ENCODE results near the gene SLC9A9. TPM values are rescaled to one million over a fixed set of nuclear protein-coding genes. Genes with fewer than 3 reads are reported as not detected.
"Not testable (repeated sequence)": the region's sequence is repeated elsewhere in the genome, so short reads cannot be mapped to it uniquely, and the experiment has no call there.

The SLC9A9 gene
- total RNA-seq, 2 donors from 2014 or later: 25.3 to 31.8 TPM

GRCh38 chr3:143814443-143814889 is 33.8 kb downstream of the SLC9A9 start:
- DNase-seq (no peak), ATAC-seq (peak; percentile 58)
- peak overlapping the region; percentile 93 for H3K27ac Mint-ChIP-seq
- no peaks in the 10 kb centered on the region for H3K9me3 ChIP-seq (ENCODE audit: control insufficient read depth, low read length, poor library complexity, severe bottlenecking)
- peaks cover 24% of the 10 kb centered on the region for H3K4me1 Mint-ChIP-seq
- peak overlapping the region; percentile 37 for H3K4me3 Mint-ChIP-seq
- no peaks in the 10 kb centered on the region for H3K27me3 Mint-ChIP-seq
- peaks cover 7% of the 10 kb centered on the region for H3K36me3 Mint-ChIP-seq (ENCODE audit: low read depth)

DNA sequence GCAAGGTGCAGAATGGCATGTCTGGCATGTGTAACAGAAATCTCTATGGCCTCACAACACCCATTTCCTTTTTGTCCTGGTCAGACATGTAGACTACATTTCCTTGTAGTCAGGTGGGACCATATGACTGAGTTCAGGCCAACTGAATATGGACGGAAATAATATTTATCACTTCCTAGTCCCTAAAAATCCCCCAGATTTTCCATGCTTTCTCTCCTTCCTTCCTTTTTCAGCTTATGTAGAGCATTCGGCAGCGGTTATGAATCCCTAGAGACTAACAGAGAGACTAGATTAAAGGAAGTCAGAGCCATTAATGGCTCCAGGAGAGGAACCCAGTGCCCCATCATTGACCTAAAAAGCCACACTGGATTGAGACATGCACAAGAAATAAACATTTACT is 35.8 kb downstream of the SLC9A9 start:
- no peak for ATAC-seq
- no peaks in the 10 kb centered on the region for H3K9me3 ChIP-seq (ENCODE audit: control insufficient read depth, low read length, poor library complexity, severe bottlenecking)
- Mint-ChIP-seq H3K4me3 (no peak overlapping the region), H3K36me3 (ENCODE audit: low read depth) (peaks cover 7% of the 10 kb centered on the region), H3K27ac (no peak overlapping the region), H3K4me1 (peaks cover 24% of the 10 kb centered on the region), H3K27me3 (no peaks in the 10 kb centered on the region)
- no peak for DNase-seq

GRCh38 chr3:143811602-143812001 is 36.7 kb downstream of the SLC9A9 start:
- H3K4me3 Mint-ChIP-seq: no peak overlapping the region
- peaks cover 24% of the 10 kb centered on the region for H3K4me1 Mint-ChIP-seq
- no peaks in the 10 kb centered on the region for H3K9me3 ChIP-seq (ENCODE audit: control insufficient read depth, low read length, poor library complexity, severe bottlenecking)
- H3K36me3 Mint-ChIP-seq (ENCODE audit: low read depth): peaks cover 7% of the 10 kb centered on the region
- DNase-seq: no peak
- ATAC-seq: no peak
- no peak overlapping the region for H3K27ac Mint-ChIP-seq
- no peaks in the 10 kb centered on the region for H3K27me3 Mint-ChIP-seq

DNA sequence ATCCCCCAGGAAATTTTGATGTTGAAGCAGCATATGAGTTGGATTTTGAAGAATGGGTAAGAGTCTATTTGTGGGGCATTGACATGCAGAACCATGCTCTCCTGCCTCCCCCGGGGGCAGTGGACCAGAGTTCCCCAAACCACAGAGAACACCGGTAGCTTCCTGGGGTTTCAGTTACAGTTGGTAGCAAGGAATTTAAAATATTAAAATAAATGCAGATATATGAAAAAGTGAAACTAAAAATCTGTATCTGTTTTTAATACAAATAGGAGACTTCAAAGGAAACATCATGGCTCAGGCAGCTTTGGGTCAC is 37.4 kb downstream of the SLC9A9 start:
- Mint-ChIP-seq H3K4me1 (peaks cover 24% of the 10 kb centered on the region), H3K27me3 (no peaks in the 10 kb centered on the region), H3K36me3 (ENCODE audit: low read depth) (peaks cover 7% of the 10 kb centered on the region), H3K4me3 (no peak overlapping the region), H3K27ac (no peak overlapping the region)
- H3K9me3 ChIP-seq (ENCODE audit: control insufficient read depth, low read length, poor library complexity, severe bottlenecking): no peaks in the 10 kb centered on the region
- no peak for DNase-seq
- ATAC-seq: no peak

GRCh38 chr3:143810166-143810952 is 37.9 kb downstream of the SLC9A9 start:
- peaks cover 7% of the 10 kb centered on the region for H3K36me3 Mint-ChIP-seq (ENCODE audit: low read depth)
- DNase-seq (no peak), ATAC-seq (no peak)
- peaks cover 24% of the 10 kb centered on the region for H3K4me1 Mint-ChIP-seq
- no peak overlapping the region for H3K4me3 Mint-ChIP-seq
- no peak overlapping the region for H3K27ac Mint-ChIP-seq
- H3K27me3 Mint-ChIP-seq: no peaks in the 10 kb centered on the region
- H3K9me3 ChIP-seq (ENCODE audit: control insufficient read depth, low read length, poor library complexity, severe bottlenecking): no peaks in the 10 kb centered on the region

GRCh38 chr3:143809121-143809621 is 39.1 kb downstream of the SLC9A9 start:
- H3K4me1 Mint-ChIP-seq: peaks cover 16% of the 10 kb centered on the region
- ATAC-seq (no peak), DNase-seq (no peak)
- H3K4me3 Mint-ChIP-seq: no peak overlapping the region
- H3K9me3 ChIP-seq (ENCODE audit: control insufficient read depth, low read length, poor library complexity, severe bottlenecking): no peaks in the 10 kb centered on the region
- peaks cover 4% of the 10 kb centered on the region for H3K36me3 Mint-ChIP-seq (ENCODE audit: low read depth)
- no peak overlapping the region for H3K27ac Mint-ChIP-seq
- H3K27me3 Mint-ChIP-seq: no peaks in the 10 kb centered on the region

DNA sequence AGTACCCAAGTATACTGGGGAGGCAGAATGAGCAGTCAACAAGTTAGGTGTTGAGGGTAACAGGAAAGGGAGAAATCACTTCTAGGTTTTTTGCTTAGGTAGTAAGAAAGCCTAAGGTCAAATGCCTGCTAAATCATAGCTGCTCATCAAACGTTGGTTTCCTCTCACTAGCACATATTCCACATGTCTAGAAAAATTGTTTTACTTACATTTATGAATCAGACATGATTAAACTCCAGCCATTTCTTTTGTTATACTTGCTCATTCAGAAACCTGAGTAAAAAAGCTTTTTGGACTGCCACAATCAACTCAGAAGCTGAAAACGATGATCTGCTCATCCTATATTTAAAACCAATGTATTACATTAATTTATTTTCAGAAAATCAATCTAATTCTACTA is 40.2 kb downstream of the SLC9A9 start:
- Mint-ChIP-seq H3K27me3 (no peaks in the 10 kb centered on the region), H3K36me3 (ENCODE audit: low read depth) (peaks cover 4% of the 10 kb centered on the region), H3K27ac (peak overlapping the region; percentile 69), H3K4me3 (no peak overlapping the region), H3K4me1 (peaks cover 9% of the 10 kb centered on the region)
- H3K9me3 ChIP-seq (ENCODE audit: control insufficient read depth, low read length, poor library complexity, severe bottlenecking): no peaks in the 10 kb centered on the region
- ATAC-seq (no peak), DNase-seq (no peak)

GRCh38 chr3:143806038-143806437 is 42.2 kb downstream of the SLC9A9 start:
- no peak for ATAC-seq
- Mint-ChIP-seq H3K27me3 (no peaks in the 10 kb centered on the region), H3K27ac (no peak overlapping the region), H3K36me3 (ENCODE audit: low read depth) (no peaks in the 10 kb centered on the region), H3K4me3 (no peak overlapping the region), H3K4me1 (peaks cover 3% of the 10 kb centered on the region)
- H3K9me3 ChIP-seq (ENCODE audit: control insufficient read depth, low read length, poor library complexity, severe bottlenecking): no peaks in the 10 kb centered on the region
- DNase-seq: no peak

DNA sequence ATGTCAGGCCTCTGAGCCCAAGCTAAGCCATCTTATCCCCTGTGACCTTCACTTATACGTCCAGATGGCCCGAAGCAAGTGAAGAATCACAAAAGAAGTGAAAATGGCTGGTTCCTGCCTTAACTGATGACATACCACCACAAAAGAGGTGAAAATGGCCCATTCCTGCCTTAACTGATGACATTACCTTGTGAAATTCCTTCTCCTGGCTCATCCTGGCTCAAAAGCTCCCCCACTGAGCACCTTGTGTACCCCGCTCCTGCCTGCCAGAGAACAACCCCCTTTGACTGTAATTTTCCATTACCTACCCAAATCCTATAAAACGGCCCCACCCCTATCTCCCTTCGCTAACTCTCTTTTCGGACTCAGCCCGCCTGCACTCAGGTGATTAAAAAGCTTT is 42.8 kb downstream of the SLC9A9 start:
- H3K36me3 Mint-ChIP-seq (ENCODE audit: low read depth); H3K27me3 Mint-ChIP-seq; H3K9me3 ChIP-seq (ENCODE audit: control insufficient read depth, low read length, poor library complexity, severe bottlenecking); DNase-seq; H3K4me3 Mint-ChIP-seq; H3K4me1 Mint-ChIP-seq; ATAC-seq; H3K27ac Mint-ChIP-seq: not testable (repeated sequence)

DNA sequence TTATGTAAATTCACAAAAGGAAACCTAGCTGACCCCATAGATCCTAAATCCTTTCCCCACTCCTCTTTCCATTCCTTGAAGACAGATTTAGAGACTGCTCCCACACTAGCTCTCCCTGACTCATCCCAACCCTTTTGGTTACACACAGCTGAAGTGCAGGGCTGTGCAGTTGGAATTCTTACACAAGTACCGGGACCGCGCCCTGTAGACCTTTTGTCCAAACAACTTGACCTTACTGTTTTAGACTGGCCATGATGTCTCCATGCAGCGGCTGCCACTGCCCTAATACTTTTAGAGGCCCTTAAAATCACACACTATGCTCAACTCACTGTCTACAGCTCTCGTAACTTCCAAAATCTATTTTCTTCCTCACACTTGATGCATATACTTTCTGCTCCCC is 47.2 kb downstream of the SLC9A9 start:
- not testable (repeated sequence) for ATAC-seq; H3K27me3 Mint-ChIP-seq; H3K4me3 Mint-ChIP-seq; H3K9me3 ChIP-seq (ENCODE audit: control insufficient read depth, low read length, poor library complexity, severe bottlenecking); H3K4me1 Mint-ChIP-seq; DNase-seq; H3K36me3 Mint-ChIP-seq (ENCODE audit: low read depth); H3K27ac Mint-ChIP-seq

DNA sequence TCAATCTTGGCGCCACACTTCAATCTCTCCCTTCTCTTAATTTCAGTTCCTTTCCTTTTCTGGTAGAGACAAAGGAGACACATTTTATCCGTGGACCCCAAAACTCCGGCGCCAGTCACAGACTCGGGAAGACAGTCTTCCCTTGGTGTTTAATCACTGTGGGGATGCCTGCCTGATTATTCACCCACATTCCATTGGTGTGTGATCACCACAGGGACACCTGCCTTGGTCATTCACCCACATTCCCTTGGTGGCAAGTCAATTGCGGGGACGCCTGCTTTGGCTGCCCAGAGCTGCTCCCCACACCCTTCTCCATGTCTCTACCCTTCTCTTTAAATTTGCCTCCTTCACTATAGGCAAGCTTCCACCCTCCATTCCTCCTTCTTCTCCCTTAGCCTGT is 50.1 kb downstream of the SLC9A9 start:
- not testable (repeated sequence) for H3K4me1 Mint-ChIP-seq; H3K9me3 ChIP-seq (ENCODE audit: control insufficient read depth, low read length, poor library complexity, severe bottlenecking); DNase-seq; ATAC-seq; H3K36me3 Mint-ChIP-seq (ENCODE audit: low read depth); H3K4me3 Mint-ChIP-seq; H3K27me3 Mint-ChIP-seq
- peak overlapping the region; percentile 88 for H3K27ac Mint-ChIP-seq

DNA sequence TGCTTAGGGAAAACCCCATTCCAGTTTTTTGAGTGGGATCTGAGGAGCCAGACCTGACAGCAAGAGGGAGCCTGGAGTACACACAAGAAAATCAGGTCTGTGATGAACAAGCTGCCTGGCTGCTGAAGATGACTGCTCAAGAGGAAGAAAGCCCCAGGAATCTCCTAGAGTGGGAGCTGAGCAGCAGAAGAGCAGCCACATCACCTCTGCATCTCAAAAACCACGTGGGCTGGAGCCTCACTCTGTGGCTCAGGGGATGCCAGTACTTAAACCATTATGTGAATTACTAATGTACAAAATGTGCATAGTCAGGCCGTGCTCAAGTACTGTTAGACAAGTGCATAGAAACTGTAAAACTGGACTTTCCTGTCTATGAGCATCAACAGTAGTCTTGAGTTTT is 52.4 kb downstream of the SLC9A9 start:
- no peaks in the 10 kb centered on the region for H3K9me3 ChIP-seq (ENCODE audit: control insufficient read depth, low read length, poor library complexity, severe bottlenecking)
- no peaks in the 10 kb centered on the region for H3K27me3 Mint-ChIP-seq
- peaks cover 9% of the 10 kb centered on the region for H3K4me1 Mint-ChIP-seq
- ATAC-seq: no peak
- H3K36me3 Mint-ChIP-seq (ENCODE audit: low read depth): peaks cover 6% of the 10 kb centered on the region
- H3K27ac Mint-ChIP-seq: no peak overlapping the region
- no peak overlapping the region for H3K4me3 Mint-ChIP-seq
- no peak for DNase-seq

GRCh38 chr3:143794793-143795462 is 53.3 kb downstream of the SLC9A9 start:
- Mint-ChIP-seq H3K36me3 (ENCODE audit: low read depth) (peaks cover 6% of the 10 kb centered on the region), H3K4me1 (peaks cover 9% of the 10 kb centered on the region), H3K27ac (no peak overlapping the region), H3K4me3 (no peak overlapping the region), H3K27me3 (no peaks in the 10 kb centered on the region)
- no peaks in the 10 kb centered on the region for H3K9me3 ChIP-seq (ENCODE audit: control insufficient read depth, low read length, poor library complexity, severe bottlenecking)
- DNase-seq (no peak), ATAC-seq (no peak)

GRCh38 chr3:143793971-143794370 is 54.3 kb downstream of the SLC9A9 start:
- no peak for DNase-seq
- no peak for ATAC-seq
- Mint-ChIP-seq H3K4me3 (no peak overlapping the region), H3K27ac (no peak overlapping the region), H3K4me1 (peaks cover 9% of the 10 kb centered on the region), H3K27me3 (no peaks in the 10 kb centered on the region), H3K36me3 (ENCODE audit: low read depth) (peaks cover 6% of the 10 kb centered on the region)
- H3K9me3 ChIP-seq (ENCODE audit: control insufficient read depth, low read length, poor library complexity, severe bottlenecking): no peaks in the 10 kb centered on the region
